Activated CD8-positive, alpha-beta memory T cell treated with anti-CD3 and anti-CD28 coated beads, Interleukin-2, amount 50 U/mL, for 48 hours (primary cell): ENCODE data around the gene MTIF2.
"Not testable (repeated sequence)": the region's sequence is repeated elsewhere in the genome, so short reads cannot be mapped to it uniquely, and the experiment has no call there.

Experiments
- DNase-seq: peaks from one replicate; pipeline ENCODE4 v3.0.0-alpha.2; 2020

The MTIF2 gene

DNA sequence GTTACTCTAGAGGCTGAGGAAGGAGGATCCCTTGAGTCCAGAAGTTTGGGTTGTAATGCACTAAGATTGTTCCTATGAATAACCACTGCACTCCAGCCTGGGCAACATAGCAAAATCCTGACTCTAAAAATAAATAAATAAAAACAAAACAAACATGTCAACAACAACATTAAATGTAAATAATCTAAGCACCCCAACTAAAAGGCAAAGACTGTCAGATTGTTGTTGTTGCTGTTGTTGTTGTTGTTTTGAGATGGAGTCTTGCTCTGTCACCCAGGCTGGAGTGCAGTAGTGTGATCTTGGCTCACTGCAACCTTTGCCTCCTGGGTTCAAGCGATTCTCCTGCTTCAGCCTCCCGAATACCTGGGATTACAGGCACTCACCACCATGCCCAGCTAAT is 77.1 kb downstream of the MTIF2 start:
- not testable (repeated sequence) for DNase-seq

DNA sequence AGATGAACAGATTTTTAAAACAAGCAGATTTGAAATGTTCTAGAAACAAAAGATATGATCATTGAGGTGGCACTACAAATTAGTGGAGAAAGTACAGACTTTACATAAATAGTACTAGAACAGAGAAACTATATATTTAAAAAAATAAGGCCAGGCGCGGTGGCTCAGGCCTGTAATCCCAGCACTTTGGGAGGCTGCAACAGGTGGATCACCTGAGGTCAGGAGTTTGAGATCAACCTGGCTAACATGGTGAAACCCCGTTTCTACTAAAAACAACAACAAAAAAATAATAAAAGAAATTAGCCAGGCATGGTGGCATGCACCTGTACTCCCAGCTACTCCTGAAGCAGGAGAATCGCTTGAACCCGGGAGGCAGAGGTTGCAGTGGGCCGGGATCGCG is 82.2 kb downstream of the MTIF2 start:
- not testable (repeated sequence) for DNase-seq
